ENCODE data around the gene ADAMTS18. TPM values are rescaled to one million over a fixed set of nuclear protein-coding genes. Genes with fewer than 3 reads are reported as not detected.

Gene ADAMTS18
- total RNA-seq, 1 donor from 2014 or later = 2.5 TPM

DNA sequence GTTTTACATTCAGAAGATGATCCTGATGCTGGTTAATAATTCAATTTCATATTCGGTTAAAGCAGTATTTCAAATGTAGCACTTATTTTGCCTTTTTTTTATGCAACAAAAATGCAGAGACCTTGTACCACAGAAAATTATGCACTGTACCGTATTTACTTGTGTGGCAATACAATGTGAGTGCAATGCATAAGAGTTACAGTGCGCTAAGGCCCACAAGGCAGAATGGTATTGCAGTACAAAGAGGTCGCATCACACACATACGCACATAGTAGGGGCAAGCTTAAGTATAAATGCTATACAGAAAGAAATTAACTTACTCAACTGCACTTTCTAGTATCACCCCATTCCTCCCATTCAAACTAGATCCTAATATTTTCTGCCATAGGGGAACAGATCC lies 132.6 kb downstream of the ADAMTS18 start:
- Mint-ChIP-seq H3K27ac (ENCODE audit: unreplicated experiment) (no peak overlapping the region), H3K36me3 (ENCODE audit: low read depth, unreplicated experiment) (no peaks in the 10 kb centered on the region), H3K9me3 (ENCODE audit: unreplicated experiment) (no peaks in the 10 kb centered on the region), H3K27me3 (ENCODE audit: low read depth, unreplicated experiment) (no peaks in the 10 kb centered on the region), H3K4me1 (ENCODE audit: low read depth, unreplicated experiment) (peaks cover 27% of the 10 kb centered on the region), H3K4me3 (ENCODE audit: unreplicated experiment) (no peak overlapping the region)
- Histone ChIP-seq H3K79me2 (ENCODE audit: insufficient read depth, low read length) (no peaks in the 10 kb centered on the region), H3K4me3 (ENCODE audit: insufficient read depth, low read depth, low read length) (no peak overlapping the region), H4K20me1 (ENCODE audit: insufficient read depth, low read length) (no peaks in the 10 kb centered on the region), H3K36me3 (ENCODE audit: insufficient read depth, low read length) (no peaks in the 10 kb centered on the region), H3K9me3 (ENCODE audit: insufficient read depth, low read depth, low read length) (no peaks in the 10 kb centered on the region), H3K4me1 (ENCODE audit: insufficient read depth, low read length) (peaks cover 29% of the 10 kb centered on the region), H2AFZ (ENCODE audit: low read depth, low read length) (no peak overlapping the region), H3K9ac (ENCODE audit: low read length) (no peak overlapping the region), H3K4me2 (ENCODE audit: low read length) (no peak overlapping the region), H3K27ac (ENCODE audit: low read depth, low read length) (no peak overlapping the region), H3K27me3 (ENCODE audit: insufficient read depth, low read length) (no peaks in the 10 kb centered on the region)
- DNase-seq (ENCODE audit: low read depth) (no peak), FAIRE-seq (no peak)
- TF ChIP-seq, protein P1, sequence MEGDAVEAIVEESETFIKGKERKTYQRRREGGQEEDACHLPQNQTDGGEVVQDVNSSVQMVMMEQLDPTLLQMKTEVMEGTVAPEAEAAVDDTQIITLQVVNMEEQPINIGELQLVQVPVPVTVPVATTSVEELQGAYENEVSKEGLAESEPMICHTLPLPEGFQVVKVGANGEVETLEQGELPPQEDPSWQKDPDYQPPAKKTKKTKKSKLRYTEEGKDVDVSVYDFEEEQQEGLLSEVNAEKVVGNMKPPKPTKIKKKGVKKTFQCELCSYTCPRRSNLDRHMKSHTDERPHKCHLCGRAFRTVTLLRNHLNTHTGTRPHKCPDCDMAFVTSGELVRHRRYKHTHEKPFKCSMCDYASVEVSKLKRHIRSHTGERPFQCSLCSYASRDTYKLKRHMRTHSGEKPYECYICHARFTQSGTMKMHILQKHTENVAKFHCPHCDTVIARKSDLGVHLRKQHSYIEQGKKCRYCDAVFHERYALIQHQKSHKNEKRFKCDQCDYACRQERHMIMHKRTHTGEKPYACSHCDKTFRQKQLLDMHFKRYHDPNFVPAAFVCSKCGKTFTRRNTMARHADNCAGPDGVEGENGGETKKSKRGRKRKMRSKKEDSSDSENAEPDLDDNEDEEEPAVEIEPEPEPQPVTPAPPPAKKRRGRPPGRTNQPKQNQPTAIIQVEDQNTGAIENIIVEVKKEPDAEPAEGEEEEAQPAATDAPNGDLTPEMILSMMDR (IDR thresholded peaks at IDR 0.05; ENCODE audit: insufficient read depth, low read depth, low read length) = no peak
- TF ChIP-seq EZH2 (IDR thresholded peaks at IDR 0.05; ENCODE audit: insufficient read depth, low read length) = no peak

DNA sequence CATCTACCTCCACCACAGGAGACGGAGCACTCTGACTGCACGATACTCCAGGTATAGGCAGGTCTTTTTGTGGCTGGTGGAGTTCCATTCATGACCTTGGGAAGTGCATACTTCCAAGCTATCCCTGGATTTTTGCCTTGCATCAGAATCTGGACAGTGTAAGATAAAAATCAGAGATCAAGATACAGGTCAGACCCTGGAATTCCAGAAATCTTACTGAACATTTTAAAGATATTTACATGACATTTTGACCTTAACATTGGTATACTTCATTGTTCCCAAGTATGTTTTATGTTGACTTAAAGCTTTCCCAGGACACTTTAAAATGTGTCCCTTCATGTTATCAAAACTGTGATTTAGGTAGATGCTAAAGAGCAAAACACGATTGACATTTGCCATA lies 134.6 kb downstream of the ADAMTS18 start:
- Mint-ChIP-seq H3K4me1 (ENCODE audit: low read depth, unreplicated experiment) (peaks cover 27% of the 10 kb centered on the region), H3K4me3 (ENCODE audit: unreplicated experiment) (no peak overlapping the region), H3K36me3 (ENCODE audit: low read depth, unreplicated experiment) (no peaks in the 10 kb centered on the region), H3K27me3 (ENCODE audit: low read depth, unreplicated experiment) (no peaks in the 10 kb centered on the region), H3K27ac (ENCODE audit: unreplicated experiment) (peak overlapping the region; percentile 11), H3K9me3 (ENCODE audit: unreplicated experiment) (no peaks in the 10 kb centered on the region)
- no peak overlapping the region for H3K27ac ChIP-seq (ENCODE audit: low read depth, low read length)
- no peaks in the 10 kb centered on the region for H3K36me3 ChIP-seq (ENCODE audit: insufficient read depth, low read length)
- H3K9me3 ChIP-seq (ENCODE audit: insufficient read depth, low read depth, low read length) = no peaks in the 10 kb centered on the region
- no peaks in the 10 kb centered on the region for H3K27me3 ChIP-seq (ENCODE audit: insufficient read depth, low read length)
- no peaks in the 10 kb centered on the region for H3K79me2 ChIP-seq (ENCODE audit: insufficient read depth, low read length)
- no peak for DNase-seq (ENCODE audit: low read depth)
- peaks cover 26% of the 10 kb centered on the region for H3K4me1 ChIP-seq (ENCODE audit: insufficient read depth, low read length)
- no peaks in the 10 kb centered on the region for H4K20me1 ChIP-seq (ENCODE audit: insufficient read depth, low read length)
- FAIRE-seq = no peak
- H3K4me2 ChIP-seq (ENCODE audit: low read length) = peak overlapping the region; percentile 34
- no peak overlapping the region for H2AFZ ChIP-seq (ENCODE audit: low read depth, low read length)
- H3K9ac ChIP-seq (ENCODE audit: low read length) = no peak overlapping the region
- no peak overlapping the region for H3K4me3 ChIP-seq (ENCODE audit: insufficient read depth, low read depth, low read length)
- TF ChIP-seq, protein P1 (IDR thresholded peaks at IDR 0.05; ENCODE audit: insufficient read depth, low read depth, low read length) = no peak
- TF ChIP-seq EZH2 (IDR thresholded peaks at IDR 0.05; ENCODE audit: insufficient read depth, low read length) = no peak

DNA sequence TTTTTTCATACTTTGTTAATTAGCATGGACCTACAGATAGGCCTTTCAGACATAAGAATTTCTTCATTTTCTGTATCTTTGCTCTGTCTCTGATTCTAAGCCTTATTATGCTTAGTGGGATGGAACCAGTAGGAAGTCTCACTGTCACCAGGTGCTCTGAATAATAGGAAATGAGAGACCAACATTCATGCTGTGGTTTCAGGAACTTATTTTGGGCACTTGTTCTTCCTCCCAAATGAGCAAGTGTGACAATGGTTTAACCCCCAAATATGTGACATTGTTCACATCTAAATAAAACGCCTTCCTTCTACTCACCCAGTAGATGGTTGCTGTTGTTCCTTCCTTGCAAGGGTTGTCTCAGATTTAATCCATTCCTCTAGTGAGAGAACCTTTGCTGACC lies 135.4 kb downstream of the ADAMTS18 start:
- no peaks in the 10 kb centered on the region for H3K9me3 ChIP-seq (ENCODE audit: insufficient read depth, low read depth, low read length)
- Mint-ChIP-seq H3K4me1 (ENCODE audit: low read depth, unreplicated experiment) (peaks cover 28% of the 10 kb centered on the region), H3K4me3 (ENCODE audit: unreplicated experiment) (no peak overlapping the region), H3K27me3 (ENCODE audit: low read depth, unreplicated experiment) (no peaks in the 10 kb centered on the region), H3K36me3 (ENCODE audit: low read depth, unreplicated experiment) (no peaks in the 10 kb centered on the region), H3K9me3 (ENCODE audit: unreplicated experiment) (no peaks in the 10 kb centered on the region), H3K27ac (ENCODE audit: unreplicated experiment) (no peak overlapping the region)
- H3K4me3 ChIP-seq (ENCODE audit: insufficient read depth, low read depth, low read length) = no peak overlapping the region
- H3K4me2 ChIP-seq (ENCODE audit: low read length) = peak overlapping the region; percentile 32
- H3K36me3 ChIP-seq (ENCODE audit: insufficient read depth, low read length) = no peaks in the 10 kb centered on the region
- peaks cover 26% of the 10 kb centered on the region for H3K4me1 ChIP-seq (ENCODE audit: insufficient read depth, low read length)
- no peak overlapping the region for H2AFZ ChIP-seq (ENCODE audit: low read depth, low read length)
- H4K20me1 ChIP-seq (ENCODE audit: insufficient read depth, low read length) = no peaks in the 10 kb centered on the region
- no peaks in the 10 kb centered on the region for H3K27me3 ChIP-seq (ENCODE audit: insufficient read depth, low read length)
- TF ChIP-seq EZH2 (IDR thresholded peaks at IDR 0.05; ENCODE audit: insufficient read depth, low read length) = no peak
- TF ChIP-seq, protein P1 (IDR thresholded peaks at IDR 0.05; ENCODE audit: insufficient read depth, low read depth, low read length) = no peak
- FAIRE-seq (no peak), DNase-seq (ENCODE audit: low read depth) (no peak)
- H3K9ac ChIP-seq (ENCODE audit: low read length) = no peak overlapping the region
- H3K27ac ChIP-seq (ENCODE audit: low read depth, low read length) = peak overlapping the region; percentile 79
- H3K79me2 ChIP-seq (ENCODE audit: insufficient read depth, low read length) = no peaks in the 10 kb centered on the region
